K562 (cell line): ENCODE results near the gene RPS2. TPM values are rescaled to one million over a fixed set of nuclear protein-coding genes. Genes with fewer than 3 reads are reported as not detected.

Source experiments
- ATAC-seq: fragments of 200-7000 bp; cut with Tn5 transposase; 3 replicates; pipeline ENCODE4 v1.9.1; 2020; ENCODE audit warnings: moderate library complexity
- BruUV-seq: library from RNA; stranded (reverse); fragments of 400-500 nt; replicated peaks from 2 replicates; lab custom pipeline; 2021; lab: Mats Ljungman, UMichigan
- CTCF ChIA-PET: fragments of 300-600 bp; formaldehyde crosslinking; extraction: SDS; loops from one replicate; lab custom pipeline; 2021; ENCODE audit warnings: low intra/inter-chr PET ratio; lab: Yijun Ruan, JAX
- POLR2A ChIA-PET: fragments of 300-600, 350-650 bp; sonication (Branson Sonifier 250); formaldehyde crosslinking; extraction: SDS; loops from one replicate; lab custom pipeline; 2021; ENCODE audit warnings: antibody characterized with exemption, inconsistent platforms; lab: Yijun Ruan, JAX
- DNase-seq, 4 experiments: peaks; one replicate each; pipeline versions ENCODE4 v3.0.0 to v3.0.0-alpha.2; 2011 to 2018; ENCODE audit warnings: low spot score in 3 of 4, mixed read lengths in 3 of 4; ENCODE audit errors: extremely low read depth in 1 of 4
- FAIRE-seq: peaks from 2 replicates; lab custom pipeline; 2011; peaks lifted over from hg19 to GRCh38; lab: Jason Lieb, UNC
- H2AFZ ChIP-seq: 2 replicates; pipeline ENCODE4 v1.6.0; 2011; ENCODE audit warnings: low read depth, low read length, control low read depth, inconsistent platforms
- H3K27ac ChIP-seq: fragments of 200-600 bp; 3 replicates; pipeline ENCODE4 v1.8.0; 2011; ENCODE audit warnings: low read depth, mild to moderate bottlenecking, control low read depth, inconsistent platforms, low read length, moderate library complexity, mixed read lengths; ENCODE audit errors: extremely low read depth
- H3K27me3 ChIP-seq, 2 experiments: fragments of 300-600 bp in 1 of 2; 2 replicates in 1 of 2; 3 replicates in 1 of 2; pipeline versions ENCODE4 v1.6.0 to v1.8.0; 2011; ENCODE audit warnings: inconsistent platforms in 2 of 2, low read length in 2 of 2, mild to moderate bottlenecking in 1 of 2, mixed read lengths in 1 of 2, moderate library complexity in 1 of 2; ENCODE audit not compliant: control insufficient read depth in 2 of 2, insufficient read depth in 2 of 2
- H3K36me3 ChIP-seq: fragments of 300-600 bp; 3 replicates; pipeline ENCODE4 v1.8.0; 2011; ENCODE audit warnings: mild to moderate bottlenecking, low read length, inconsistent platforms; ENCODE audit not compliant: control insufficient read depth, insufficient read depth
- H3K4me1 ChIP-seq, 2 experiments: fragments of 200-600 bp in 1 of 2; replicated peaks in 1 of 2; 2 replicates in 1 of 2; 3 replicates in 1 of 2; pipeline versions ENCODE4 v1.5.1 to v1.8.0; 2011; ENCODE audit warnings: inconsistent platforms in 2 of 2, low read length in 2 of 2, mild to moderate bottlenecking in 1 of 2, mixed read lengths in 1 of 2, moderate library complexity in 1 of 2; ENCODE audit not compliant: control insufficient read depth in 2 of 2, insufficient read depth in 2 of 2
- H3K4me2 ChIP-seq: 2 replicates; pipeline ENCODE4 v1.6.1; 2011; ENCODE audit warnings: low read length, control low read depth, inconsistent platforms, mixed read lengths; ENCODE audit not compliant: insufficient read depth
- H3K4me3 ChIP-seq: fragments of 200-600 bp; sonication (generic), shearing (Covaris generic); 2 replicates; pipeline ENCODE4 v1.5.1; 2016; ENCODE audit warnings: control low read depth, inconsistent platforms
- H3K79me2 ChIP-seq: fragments of 200-600 bp; 3 replicates; pipeline ENCODE4 v1.8.0; 2011; ENCODE audit warnings: low read length, inconsistent platforms; ENCODE audit not compliant: control insufficient read depth, insufficient read depth
- H3K9ac ChIP-seq, 2 experiments: 2 replicates each; pipeline versions ENCODE4 v1.6.0 to v1.6.1; 2011; ENCODE audit warnings: low read depth in 2 of 2, low read length in 2 of 2, control low read depth in 1 of 2, inconsistent platforms in 1 of 2, mild to moderate bottlenecking in 1 of 2, mixed read lengths in 1 of 2; ENCODE audit not compliant: insufficient read depth in 1 of 2
- H3K9me1 ChIP-seq: one replicate; pipeline ENCODE4 v1.6.0; 2011; ENCODE audit warnings: inconsistent platforms, mild to moderate bottlenecking, low read length, moderate library complexity; ENCODE audit not compliant: control insufficient read depth, insufficient read depth
- H3K9me3 ChIP-seq: replicated peaks from 2 replicates; pipeline ENCODE4 v1.5.1; 2011; ENCODE audit warnings: low read depth, low read length, inconsistent platforms; ENCODE audit not compliant: control insufficient read depth, insufficient read depth
- H4K20me1 ChIP-seq: replicated peaks from 2 replicates; pipeline ENCODE4 v1.6.1; 2011; ENCODE audit warnings: low read length, inconsistent platforms, mixed read lengths; ENCODE audit not compliant: control insufficient read depth, insufficient read depth
- ATF7 ChIP-seq: fragments of 450-650 bp; IDR thresholded peaks from 2 replicates; pipeline ENCODE4 v1.7.1; 2014; ENCODE audit warnings: mild to moderate bottlenecking, moderate library complexity
- WGBS: fragments of 100-300 bp; shearing (Covaris generic); methylation state at CpG from one replicate; pipeline ENCODE4 v1.1.6; 2016; ENCODE audit warnings: low coverage, mixed read lengths; ENCODE audit not compliant: insufficient coverage; ENCODE audit errors: missing lambda C conversion rate; 5-methylcytosine and 5-hydroxymethylcytosine counted together
- in situ Hi-C: fragments of 300-500 bp; cut with MboI; formaldehyde crosslinking; loops from 4 replicates; pipeline ENCODE4 v1.15.0; 2018; ENCODE audit warnings: inconsistent platforms, mixed read lengths
- intact Hi-C: fragments of 100-400 bp; cut with micrococcal nuclease; formaldehyde crosslinking; loops from 2 replicates; pipeline ENCODE4 v1.14.2; 2022
- polyA plus RNA-seq, 8 experiments: library from polyadenylated mRNA; depleted of rRNA in 4 of 8; stranded (reverse) in 5 of 8; unstranded in 3 of 8; fragments of >200 nt; fragmentation: Nextera tagmentation in 2 of 8; fragmentation: Illumina TruSeq in 1 of 8; extraction: Ambion mirVana in 2 of 8; extraction: Trizol in 1 of 8; gene quantifications; 2 replicates each; pipeline versions ENCODE4 v1.2.1 to v1.2.3, GENCODE V29; 2011 to 2014; ENCODE audit warnings: inconsistent platforms in 1 of 8, missing spikeins in 1 of 8
- total RNA-seq, 7 experiments: library from RNA; depleted of rRNA in 6 of 7; stranded (reverse); fragments of >200 nt in 6 of 7; fragmentation: Illumina TruSeq in 2 of 7; extraction: Trizol in 2 of 7; gene quantifications; 2 replicates each; pipeline versions ENCODE4 v1.2.1 to v1.2.3, GENCODE V29; 2011 to 2021; ENCODE audit warnings: low replicate concordance in 1 of 7
- TF ChIP-seq, protein P1 (sequence below): sonication (generic); formaldehyde crosslinking; IDR thresholded peaks from 2 replicates; pipeline ENCODE4 v1.8.0; 2022; ENCODE audit warnings: mild to moderate bottlenecking, missing genetic modification reagents
- TF ChIP-seq, protein P2 (sequence below): fragments of 450-650 bp; IDR thresholded peaks from 2 replicates; pipeline ENCODE4 v1.6.1; 2016; ENCODE audit warnings: low read depth

The RPS2 gene
- total and polyA plus RNA-seq, 9 of the 15 experiments (the other 6 are each of a cell fraction or from before 2014, with no cell fraction given), result 834 to 4,794 (median 3,793) TPM

DNA sequence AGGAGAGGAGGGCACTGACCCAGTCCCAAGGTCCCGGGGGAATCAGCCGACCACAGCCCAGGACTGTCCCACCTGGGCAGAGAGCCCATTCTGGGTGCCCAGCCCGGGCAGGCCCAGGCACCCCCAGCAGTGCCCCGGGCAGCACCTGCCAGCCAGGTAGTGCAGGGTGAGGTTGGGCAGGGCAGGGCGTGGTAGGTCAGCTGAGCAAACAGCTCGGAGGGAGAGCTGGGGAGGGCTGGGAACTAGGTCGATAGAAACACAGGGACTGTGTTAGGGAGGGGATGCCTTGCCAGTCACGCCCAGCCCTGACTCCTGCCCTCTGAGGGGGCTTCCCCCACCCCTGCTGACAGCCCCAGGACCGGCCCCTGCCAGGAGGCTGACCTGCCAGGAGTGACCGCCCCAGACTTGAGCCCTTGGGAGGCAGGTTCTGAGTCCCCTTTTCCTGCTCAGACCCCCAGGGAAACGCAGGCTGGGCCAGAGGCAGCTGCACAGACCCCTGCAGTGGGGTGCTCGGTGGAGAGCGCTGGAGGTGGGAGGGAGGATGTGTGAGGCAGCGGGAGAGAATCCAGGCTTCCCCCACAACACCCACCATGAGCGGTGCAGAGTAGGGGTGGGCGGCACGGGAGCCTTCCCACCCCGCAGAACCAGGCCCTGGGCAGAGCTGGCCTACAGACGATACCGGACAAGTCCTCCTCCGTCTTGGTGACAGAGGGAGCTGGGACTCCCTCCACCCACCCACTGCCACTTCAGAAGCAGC, 51.1 kb downstream of the RPS2 start:
- no peak for TF ChIP-seq ATF7
- TF ChIP-seq, protein P1, sequence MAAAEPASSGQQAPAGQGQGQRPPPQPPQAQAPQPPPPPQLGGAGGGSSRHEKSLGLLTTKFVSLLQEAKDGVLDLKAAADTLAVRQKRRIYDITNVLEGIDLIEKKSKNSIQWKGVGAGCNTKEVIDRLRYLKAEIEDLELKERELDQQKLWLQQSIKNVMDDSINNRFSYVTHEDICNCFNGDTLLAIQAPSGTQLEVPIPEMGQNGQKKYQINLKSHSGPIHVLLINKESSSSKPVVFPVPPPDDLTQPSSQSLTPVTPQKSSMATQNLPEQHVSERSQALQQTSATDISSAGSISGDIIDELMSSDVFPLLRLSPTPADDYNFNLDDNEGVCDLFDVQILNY (CRISPR knock-in tag), result no peak
- TF ChIP-seq, protein P2, sequence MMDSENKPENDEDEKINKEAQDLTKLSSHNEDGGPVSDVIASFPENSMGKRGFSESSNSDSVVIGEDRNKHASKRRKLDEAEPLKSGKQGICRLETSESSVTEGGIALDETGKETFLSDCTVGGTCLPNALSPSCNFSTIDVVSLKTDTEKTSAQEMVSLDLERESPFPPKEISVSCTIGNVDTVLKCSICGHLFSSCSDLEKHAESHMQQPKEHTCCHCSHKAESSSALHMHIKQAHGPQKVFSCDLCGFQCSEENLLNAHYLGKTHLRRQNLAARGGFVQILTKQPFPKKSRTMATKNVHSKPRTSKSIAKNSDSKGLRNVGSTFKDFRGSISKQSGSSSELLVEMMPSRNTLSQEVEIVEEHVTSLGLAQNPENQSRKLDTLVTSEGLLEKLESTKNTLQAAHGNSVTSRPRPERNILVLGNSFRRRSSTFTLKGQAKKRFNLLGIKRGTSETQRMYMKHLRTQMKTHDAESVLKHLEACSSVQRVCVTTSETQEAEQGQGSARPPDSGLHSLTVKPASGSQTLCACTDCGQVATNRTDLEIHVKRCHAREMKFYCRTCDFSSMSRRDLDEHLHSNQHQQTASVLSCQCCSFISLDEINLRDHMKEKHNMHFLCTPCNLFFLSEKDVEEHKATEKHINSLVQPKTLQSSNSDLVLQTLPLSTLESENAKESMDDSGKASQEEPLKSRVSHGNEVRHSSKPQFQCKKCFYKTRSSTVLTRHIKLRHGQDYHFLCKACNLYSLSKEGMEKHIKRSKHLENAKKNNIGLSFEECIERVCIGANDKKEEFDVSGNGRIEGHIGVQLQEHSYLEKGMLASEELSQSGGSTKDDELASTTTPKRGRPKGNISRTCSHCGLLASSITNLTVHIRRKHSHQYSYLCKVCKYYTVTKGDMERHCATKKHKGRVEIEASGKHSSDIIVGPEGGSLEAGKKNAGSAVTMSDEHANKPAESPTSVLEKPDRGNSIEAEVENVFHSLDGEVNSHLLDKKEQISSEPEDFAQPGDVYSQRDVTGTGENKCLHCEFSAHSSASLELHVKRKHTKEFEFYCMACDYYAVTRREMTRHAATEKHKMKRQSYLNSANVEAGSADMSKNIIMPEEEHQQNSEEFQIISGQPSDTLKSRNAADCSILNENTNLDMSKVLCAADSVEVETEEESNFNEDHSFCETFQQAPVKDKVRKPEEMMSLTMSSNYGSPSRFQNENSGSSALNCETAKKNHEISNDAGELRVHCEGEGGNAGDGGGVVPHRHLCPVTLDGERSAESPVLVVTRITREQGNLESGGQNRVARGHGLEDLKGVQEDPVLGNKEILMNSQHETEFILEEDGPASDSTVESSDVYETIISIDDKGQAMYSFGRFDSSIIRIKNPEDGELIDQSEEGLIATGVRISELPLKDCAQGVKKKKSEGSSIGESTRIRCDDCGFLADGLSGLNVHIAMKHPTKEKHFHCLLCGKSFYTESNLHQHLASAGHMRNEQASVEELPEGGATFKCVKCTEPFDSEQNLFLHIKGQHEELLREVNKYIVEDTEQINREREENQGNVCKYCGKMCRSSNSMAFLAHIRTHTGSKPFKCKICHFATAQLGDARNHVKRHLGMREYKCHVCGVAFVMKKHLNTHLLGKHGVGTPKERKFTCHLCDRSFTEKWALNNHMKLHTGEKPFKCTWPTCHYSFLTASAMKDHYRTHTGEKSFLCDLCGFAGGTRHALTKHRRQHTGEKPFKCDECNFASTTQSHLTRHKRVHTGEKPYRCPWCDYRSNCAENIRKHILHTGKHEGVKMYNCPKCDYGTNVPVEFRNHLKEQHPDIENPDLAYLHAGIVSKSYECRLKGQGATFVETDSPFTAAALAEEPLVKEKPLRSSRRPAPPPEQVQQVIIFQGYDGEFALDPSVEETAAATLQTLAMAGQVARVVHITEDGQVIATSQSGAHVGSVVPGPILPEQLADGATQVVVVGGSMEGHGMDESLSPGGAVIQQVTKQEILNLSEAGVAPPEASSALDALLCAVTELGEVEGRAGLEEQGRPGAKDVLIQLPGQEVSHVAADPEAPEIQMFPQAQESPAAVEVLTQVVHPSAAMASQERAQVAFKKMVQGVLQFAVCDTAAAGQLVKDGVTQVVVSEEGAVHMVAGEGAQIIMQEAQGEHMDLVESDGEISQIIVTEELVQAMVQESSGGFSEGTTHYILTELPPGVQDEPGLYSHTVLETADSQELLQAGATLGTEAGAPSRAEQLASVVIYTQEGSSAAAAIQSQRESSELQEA, result no peak
- H3K36me3 ChIP-seq, result no peaks in the 10 kb centered on the region
- H2AFZ ChIP-seq, result no peak overlapping the region
- ATAC-seq (0 out of 3 replicates have a peak, but pooled peaks have one; percentile 19), FAIRE-seq (no peak), DNase-seq (no peak)
- no peak overlapping the region for H3K27ac ChIP-seq
- ChIA-PET CTCF (no interaction called here), POLR2A (interaction anchor here (0.6 to 1.8 kb wide), 2 partner anchors 18 to 30 kb away, joined by 3 read pairs; no protein-coding TSS in a partner anchor)
- H3K9me1 ChIP-seq, result no peaks in the 10 kb centered on the region
- no peaks in the 10 kb centered on the region for H4K20me1 ChIP-seq
- WGBS, result 18% methylated on average over 16 of the region's 21 CpGs
- in situ Hi-C loops (no loop called here), intact Hi-C loops (no loop called here)
- H3K9me3 ChIP-seq, result no peaks in the 10 kb centered on the region
- no peak overlapping the region for H3K9ac ChIP-seq
- peaks cover 20 to 43% of the 10 kb centered on the region in 2 experiments; a peak in 4 of 5 replicates for H3K27me3 ChIP-seq
- no peaks in the 10 kb centered on the region for H3K79me2 ChIP-seq
- peaks cover 0 to 66% of the 10 kb centered on the region in 2 experiments; a peak in 2 of 5 replicates for H3K4me1 ChIP-seq
- H3K4me2 ChIP-seq, result no peak overlapping the region
- no TSS peak for BruUV-seq
- no peak overlapping the region for H3K4me3 ChIP-seq
